Cardiac fibroblast (primary cell): ENCODE results near the gene ZBTB48.

ENCODE experiments used
- DNase-seq, 2 donors: peaks; one replicate each; pipeline versions ENCODE4 v3.0.0 to v3.0.0-alpha.2; 2010; ENCODE audit warnings: low read depth in 2 of 2
- H3K4me3 ChIP-seq, 2 donors: replicated peaks in 1 of 2; 1 replicate in 1 of 2; 2 replicates in 1 of 2; pipeline ENCODE4 v1.5.1; 2011; ENCODE audit warnings: low read depth in 2 of 2, low read length in 2 of 2, mild to moderate bottlenecking in 2 of 2, moderate library complexity in 1 of 2
- TF ChIP-seq, protein P1 (sequence below): IDR thresholded peaks from one replicate; pipeline ENCODE4 v1.5.1; 2011; ENCODE audit warnings: low read depth, mild to moderate bottlenecking, low read length, inconsistent platforms

Gene ZBTB48

DNA sequence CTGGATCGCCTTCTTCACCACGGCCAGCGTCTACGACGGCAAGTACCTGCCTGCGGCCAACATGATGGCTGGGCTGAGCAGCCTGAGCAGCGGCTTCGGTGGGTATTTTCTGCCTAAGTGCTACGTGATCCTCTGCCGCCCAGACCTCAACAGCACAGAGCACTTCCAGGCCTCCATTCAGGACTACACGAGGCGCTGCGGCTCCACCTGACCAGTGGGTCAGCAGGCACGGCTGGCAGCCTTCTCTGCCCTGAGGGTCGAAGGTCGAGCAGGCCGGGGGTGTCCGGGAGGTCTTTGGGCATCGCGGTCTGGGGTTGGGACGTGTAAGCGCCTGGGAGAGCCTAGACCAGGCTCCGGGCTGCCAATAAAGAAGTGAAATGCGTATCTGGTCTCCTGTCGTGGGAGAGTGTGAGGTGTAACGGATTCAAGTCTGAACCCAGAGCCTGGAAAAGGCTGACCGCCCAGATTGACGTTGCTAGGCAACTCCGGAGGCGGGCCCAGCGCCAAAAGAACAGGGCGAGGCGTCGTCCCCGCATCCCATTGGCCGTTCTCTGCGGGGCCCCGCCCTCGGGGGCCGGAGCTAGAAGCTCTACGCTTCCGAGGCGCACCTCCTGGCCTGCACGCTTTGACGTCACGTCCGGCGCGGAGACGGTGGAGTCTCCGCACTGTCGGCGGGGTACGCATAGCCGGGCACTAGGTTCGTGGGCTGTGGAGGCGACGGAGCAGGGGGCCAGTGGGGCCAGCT is at the start of gene ZBTB48:
ZBTB48 (plus strand) TSS at position 621 of the 745 bp plus-strand sequence. CDS start 616 bp downstream, outside the sequence.
- DNase-seq, result peak; percentile 97 to 98
- TF ChIP-seq, protein P1, sequence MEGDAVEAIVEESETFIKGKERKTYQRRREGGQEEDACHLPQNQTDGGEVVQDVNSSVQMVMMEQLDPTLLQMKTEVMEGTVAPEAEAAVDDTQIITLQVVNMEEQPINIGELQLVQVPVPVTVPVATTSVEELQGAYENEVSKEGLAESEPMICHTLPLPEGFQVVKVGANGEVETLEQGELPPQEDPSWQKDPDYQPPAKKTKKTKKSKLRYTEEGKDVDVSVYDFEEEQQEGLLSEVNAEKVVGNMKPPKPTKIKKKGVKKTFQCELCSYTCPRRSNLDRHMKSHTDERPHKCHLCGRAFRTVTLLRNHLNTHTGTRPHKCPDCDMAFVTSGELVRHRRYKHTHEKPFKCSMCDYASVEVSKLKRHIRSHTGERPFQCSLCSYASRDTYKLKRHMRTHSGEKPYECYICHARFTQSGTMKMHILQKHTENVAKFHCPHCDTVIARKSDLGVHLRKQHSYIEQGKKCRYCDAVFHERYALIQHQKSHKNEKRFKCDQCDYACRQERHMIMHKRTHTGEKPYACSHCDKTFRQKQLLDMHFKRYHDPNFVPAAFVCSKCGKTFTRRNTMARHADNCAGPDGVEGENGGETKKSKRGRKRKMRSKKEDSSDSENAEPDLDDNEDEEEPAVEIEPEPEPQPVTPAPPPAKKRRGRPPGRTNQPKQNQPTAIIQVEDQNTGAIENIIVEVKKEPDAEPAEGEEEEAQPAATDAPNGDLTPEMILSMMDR, result no peak
- H3K4me3 ChIP-seq, result peak within 1 kb of the TSS; percentile 80 to 91

DNA sequence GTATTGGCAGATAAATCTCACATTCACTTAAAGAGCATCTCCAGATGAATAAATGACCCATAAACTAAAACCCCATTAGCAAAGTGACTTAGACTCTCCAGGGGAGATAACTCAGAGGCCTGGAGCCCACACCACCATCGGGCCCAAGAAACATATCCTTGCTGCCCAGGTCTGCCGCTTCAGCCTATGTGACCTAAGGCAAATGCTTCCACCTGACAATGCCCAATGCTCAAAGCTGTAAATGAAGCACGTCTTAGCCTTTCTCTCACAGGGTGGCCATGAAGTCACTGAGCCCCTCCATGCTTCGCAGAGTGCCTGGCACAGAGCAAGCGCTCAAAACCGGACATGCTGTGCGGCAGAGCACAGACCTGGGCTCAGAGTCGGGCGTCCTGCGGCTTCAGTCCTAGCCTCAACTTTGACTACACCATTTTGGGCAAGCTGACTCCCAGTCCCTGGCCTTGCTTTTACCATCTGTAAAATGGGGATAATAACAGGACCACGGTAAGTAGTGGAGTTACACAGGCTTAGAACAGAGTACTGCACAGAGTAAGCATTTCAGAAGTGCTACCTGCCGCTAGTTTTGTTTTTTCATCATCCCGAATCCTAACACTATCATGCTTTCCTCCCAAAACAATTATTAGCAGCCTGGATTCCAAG is 49.2 kb upstream of the ZBTB48 start:
- DNase-seq, result no peak
- TF ChIP-seq, protein P1, result no peak

DNA sequence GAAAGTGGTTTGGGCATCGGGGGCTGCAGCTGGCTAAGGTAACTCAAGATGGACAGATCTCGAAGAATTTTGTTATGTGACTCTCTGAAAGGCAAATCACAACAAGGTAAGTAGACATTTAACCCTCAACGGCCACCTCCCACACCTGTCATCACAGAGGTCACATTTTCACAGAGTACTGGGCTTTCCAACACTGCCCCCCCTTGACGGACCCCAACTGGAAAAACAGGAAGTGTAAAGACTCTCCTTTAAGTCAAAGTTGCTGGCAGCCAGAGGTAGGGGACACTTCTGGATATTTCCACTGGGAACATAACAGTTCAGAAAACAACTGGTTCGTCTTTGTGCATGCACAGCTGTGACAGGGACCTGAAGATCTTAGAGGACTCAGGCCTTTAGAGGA is 47.8 kb upstream of the ZBTB48 start:
- no peak for DNase-seq
- TF ChIP-seq, protein P1, result no peak
- H3K4me3 ChIP-seq, result no peak overlapping the region

More for the DNA sequence above, 49.2 kb upstream of the ZBTB48 start:
- H3K4me3 ChIP-seq, result no peak overlapping the region

DNA sequence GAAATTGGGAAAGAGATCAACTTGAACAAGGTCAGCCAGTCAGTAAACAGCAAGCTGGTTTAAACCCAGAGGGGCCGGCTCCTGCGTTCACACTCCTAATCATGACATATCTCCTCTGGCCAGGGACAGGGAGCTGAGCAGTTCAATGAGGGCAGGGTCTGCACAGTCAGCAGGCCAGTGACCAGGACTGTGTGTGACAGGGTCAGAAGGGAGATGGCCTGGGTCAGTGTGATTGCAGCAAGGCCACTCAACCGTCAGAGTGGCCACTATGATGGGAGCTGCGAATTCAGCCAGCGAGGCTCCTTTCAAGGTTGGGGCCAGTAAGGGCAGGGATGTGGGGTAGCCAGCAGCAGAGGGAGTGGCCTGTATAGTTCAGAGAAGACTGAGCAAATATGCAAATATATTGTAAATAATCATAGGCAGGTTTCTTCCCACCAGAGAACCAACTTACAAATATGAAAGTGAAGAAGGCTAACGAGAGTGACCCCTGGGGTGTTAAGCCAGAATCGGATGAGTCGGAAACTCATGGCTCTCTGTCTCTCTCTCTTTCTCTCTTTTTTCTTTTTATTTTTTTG is 45.5 kb upstream of the ZBTB48 start:
- TF ChIP-seq, protein P1, result no peak
- H3K4me3 ChIP-seq, result no peak overlapping the region
- DNase-seq, result no peak

DNA sequence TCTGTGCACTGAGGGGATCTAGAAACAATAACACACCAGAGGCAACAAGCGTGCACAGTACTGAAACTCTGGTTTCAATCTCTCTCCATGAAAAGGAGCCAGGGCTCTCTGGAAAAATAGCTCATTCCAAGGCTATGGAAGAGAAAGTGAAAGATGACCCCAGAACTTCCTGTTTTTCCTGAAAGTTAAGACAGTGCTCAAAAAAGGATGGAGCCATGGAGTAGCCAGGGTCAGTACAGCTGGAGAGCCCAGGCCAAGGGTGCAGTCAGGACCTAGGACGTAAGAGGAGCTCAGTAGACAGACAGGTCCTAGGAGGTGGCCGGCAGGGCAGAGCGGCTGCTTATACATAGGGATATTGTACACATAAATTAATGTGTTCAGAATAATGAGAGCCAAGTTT is 44.6 kb upstream of the ZBTB48 start:
- H3K4me3 ChIP-seq, result no peak overlapping the region
- DNase-seq, result no peak
- TF ChIP-seq, protein P1, result no peak

DNA sequence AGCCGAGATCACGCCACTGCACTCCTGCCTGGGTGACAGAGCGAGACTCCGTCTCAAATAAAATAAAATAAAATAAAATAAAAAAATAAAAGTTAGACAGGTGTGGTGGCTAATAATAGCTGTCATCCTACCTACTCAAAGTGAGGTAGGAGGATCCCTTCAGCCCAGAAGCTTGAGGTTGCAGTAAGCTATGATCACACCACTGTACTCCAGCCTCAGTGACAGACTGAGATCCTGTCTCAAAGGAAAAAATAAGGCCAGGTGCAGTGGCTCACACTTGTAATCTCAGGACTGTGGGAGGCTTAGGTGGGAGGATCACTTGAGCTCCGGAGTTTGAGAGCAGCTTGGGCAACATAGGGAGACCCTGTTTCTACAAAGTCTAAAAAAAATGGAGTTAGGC is 43.5 kb upstream of the ZBTB48 start:
- DNase-seq, result no peak
- TF ChIP-seq, protein P1, result no peak
- H3K4me3 ChIP-seq, result no peak overlapping the region
